NCI-H1436 (cell line): ENCODE results near the gene MTOR.
"Not testable (repeated sequence)": the region's sequence is repeated elsewhere in the genome, so short reads cannot be mapped to it uniquely, and the experiment has no call there.

ENCODE experiments used
- DNase-seq: peaks from one replicate; lab custom pipeline; 2025; lab: John Stamatoyannopoulos, UW

The MTOR gene

GRCh38 chr1:11280719-11281376 lies 18.5 kb upstream of the MTOR start:
- no peak for DNase-seq

GRCh38 chr1:11279630-11280029 lies 17.3 kb upstream of the MTOR start:
- no peak for DNase-seq

- no peak for DNase-seq
These were observed 16.8 kb upstream of the MTOR start for GRCh38 chr1:11279152-11279551.

GRCh38 chr1:11273595-11274234 lies 11.4 kb upstream of the MTOR start:
- DNase-seq: no peak

- DNase-seq: peak; percentile 81
These were observed 10.7 kb upstream of the MTOR start, which contains the start of gene UBIAD1 for GRCh38 chr1:11272832-11273594. Gene UBIAD1, plus strand, starts transcription at chr1:11273198. Its CDS starts 334 bp downstream, at chr1:11273532.

- DNase-seq: no peak
These were observed 10.1 kb upstream of the MTOR start for GRCh38 chr1:11272544-11272831.

GRCh38 chr1:11267350-11268337 lies 5.3 kb upstream of the MTOR start:
- not testable (repeated sequence) for DNase-seq

- DNase-seq: no peak
These were observed 4.1 kb upstream of the MTOR start for GRCh38 chr1:11266268-11267074.

GRCh38 chr1:11256299-11256698 lies 6.1 kb downstream of the MTOR start:
- no peak for DNase-seq

- DNase-seq: no peak
These were observed 9.1 kb downstream of the MTOR start for GRCh38 chr1:11253226-11253625.

GRCh38 chr1:11252538-11252937 lies 9.8 kb downstream of the MTOR start:
- DNase-seq: no peak

- no peak for DNase-seq
These were observed 14.2 kb downstream of the MTOR start for GRCh38 chr1:11248169-11248568.

GRCh38 chr1:11245904-11246719 lies 16.2 kb downstream of the MTOR start:
- no peak for DNase-seq

- no peak for DNase-seq
These were observed 17.1 kb downstream of the MTOR start for GRCh38 chr1:11245248-11245647.

GRCh38 chr1:11238311-11238710 lies 24.0 kb downstream of the MTOR start:
- DNase-seq: no peak

- DNase-seq: no peak
These were observed 25.0 kb downstream of the MTOR start for GRCh38 chr1:11237356-11237755.

GRCh38 chr1:11233208-11233607 lies 29.1 kb downstream of the MTOR start:
- DNase-seq: no peak

- peak; percentile 46 for DNase-seq
These were observed 33.1 kb downstream of the MTOR start for GRCh38 chr1:11229203-11229602.

GRCh38 chr1:11227106-11228077 lies 35.0 kb downstream of the MTOR start:
- DNase-seq: no peak
